Ramos (cell line): Measurements from ENCODE around the gene CSNK1A1.
"Not testable (repeated sequence)": the region's sequence is repeated elsewhere in the genome, so short reads cannot be mapped to it uniquely, and the experiment has no call there.

Source experiments
- in situ Hi-C: fragments of 300-500 bp; cut with MboI; formaldehyde crosslinking; loops from one replicate; pipeline ENCODE4 v1.14.3; 2022; ENCODE audit warnings: low sequenced_read_pairs; ENCODE audit not compliant: unreplicated experiment

CSNK1A1 gene

DNA sequence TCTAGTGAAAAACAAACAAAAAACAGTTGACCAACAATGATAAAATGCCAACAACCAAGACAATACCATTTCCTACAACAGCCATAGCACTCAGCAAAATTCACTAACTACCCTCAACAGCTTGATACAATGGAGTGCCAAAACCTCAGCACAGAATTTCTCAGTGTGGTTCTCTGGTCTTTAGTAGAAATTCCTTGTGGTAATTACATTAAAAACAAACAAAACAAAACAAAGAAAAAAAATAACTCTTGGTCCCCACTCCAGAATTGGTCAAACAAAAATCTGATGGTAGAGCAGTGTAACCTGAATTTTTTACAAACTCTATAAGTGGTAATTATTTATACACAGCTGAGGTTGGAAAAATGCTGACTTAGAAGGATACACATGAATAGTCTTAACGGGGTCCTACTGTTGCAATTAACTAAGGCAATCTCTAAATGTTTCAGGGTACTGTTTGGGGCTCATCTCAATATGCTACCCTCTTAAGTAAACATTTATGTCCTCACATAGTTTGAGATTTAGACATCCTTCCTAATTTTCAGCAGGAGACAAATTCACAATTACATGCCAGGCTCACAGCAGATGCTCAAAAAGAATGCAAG, 13.8 kb downstream of the CSNK1A1 start:
- in situ Hi-C loops, result no loop called here

- in situ Hi-C loops, result not testable (repeated sequence)
These were observed 15.5 kb downstream of the CSNK1A1 start for GRCh38 chr5:149535787-149536186.

DNA sequence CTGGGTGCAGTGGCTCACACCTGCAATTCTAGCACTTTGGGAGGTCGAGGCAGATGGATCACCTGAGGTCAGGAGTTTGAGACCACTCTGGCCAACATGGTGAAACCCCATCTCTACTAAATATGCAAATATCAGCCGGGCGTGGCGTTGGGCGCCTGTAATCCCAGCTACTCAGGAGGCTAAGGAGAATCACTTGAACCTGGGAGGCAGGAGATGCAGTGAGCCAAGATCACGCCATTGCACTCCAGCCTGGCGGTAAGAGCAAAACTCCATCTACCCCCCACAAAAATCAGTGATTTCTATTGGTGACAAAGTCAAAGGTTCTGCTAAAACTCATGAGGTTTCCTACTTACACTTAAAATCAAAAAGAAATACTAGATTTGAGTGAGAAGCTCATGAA, 18.8 kb downstream of the CSNK1A1 start:
- in situ Hi-C loops, result no loop called here

- in situ Hi-C loops, result no loop called here
These were observed 21.8 kb downstream of the CSNK1A1 start for GRCh38 chr5:149529463-149529862.

DNA sequence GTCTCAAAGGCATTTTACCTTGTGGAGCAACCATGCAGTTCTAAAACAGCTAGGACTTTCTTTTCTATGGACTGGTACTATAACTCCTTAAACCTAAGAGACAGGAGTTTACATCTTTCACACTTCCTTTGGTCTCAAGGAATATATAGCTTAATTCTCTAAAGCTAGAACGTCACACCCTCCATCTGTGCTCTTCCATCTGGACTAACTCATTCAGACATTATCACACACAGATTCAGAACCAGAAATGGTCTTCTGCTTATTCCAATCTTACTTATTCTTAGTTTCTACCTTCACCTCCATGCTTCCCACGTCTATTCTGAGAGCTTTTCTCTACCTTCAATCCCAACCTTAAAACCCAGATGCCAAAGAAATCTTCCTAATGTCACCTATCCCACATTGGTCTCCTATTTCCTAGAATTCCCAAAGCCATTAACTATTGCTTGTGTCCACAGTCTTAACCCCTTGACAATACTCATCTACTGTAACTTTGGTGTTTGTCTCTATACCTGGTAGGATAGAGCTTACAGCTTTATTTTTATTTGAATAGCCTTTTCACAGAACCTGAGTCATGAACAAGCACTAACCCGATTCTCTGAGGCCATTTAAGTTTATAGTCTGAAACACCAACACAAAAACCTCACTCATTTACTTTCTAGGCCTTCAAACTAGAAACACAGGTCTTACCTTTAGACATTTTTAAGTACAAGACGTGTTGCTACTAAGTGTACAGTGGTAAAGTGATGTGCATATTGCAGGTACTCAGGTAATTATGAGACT, 22.8 kb downstream of the CSNK1A1 start:
- in situ Hi-C loops, result no loop called here

DNA sequence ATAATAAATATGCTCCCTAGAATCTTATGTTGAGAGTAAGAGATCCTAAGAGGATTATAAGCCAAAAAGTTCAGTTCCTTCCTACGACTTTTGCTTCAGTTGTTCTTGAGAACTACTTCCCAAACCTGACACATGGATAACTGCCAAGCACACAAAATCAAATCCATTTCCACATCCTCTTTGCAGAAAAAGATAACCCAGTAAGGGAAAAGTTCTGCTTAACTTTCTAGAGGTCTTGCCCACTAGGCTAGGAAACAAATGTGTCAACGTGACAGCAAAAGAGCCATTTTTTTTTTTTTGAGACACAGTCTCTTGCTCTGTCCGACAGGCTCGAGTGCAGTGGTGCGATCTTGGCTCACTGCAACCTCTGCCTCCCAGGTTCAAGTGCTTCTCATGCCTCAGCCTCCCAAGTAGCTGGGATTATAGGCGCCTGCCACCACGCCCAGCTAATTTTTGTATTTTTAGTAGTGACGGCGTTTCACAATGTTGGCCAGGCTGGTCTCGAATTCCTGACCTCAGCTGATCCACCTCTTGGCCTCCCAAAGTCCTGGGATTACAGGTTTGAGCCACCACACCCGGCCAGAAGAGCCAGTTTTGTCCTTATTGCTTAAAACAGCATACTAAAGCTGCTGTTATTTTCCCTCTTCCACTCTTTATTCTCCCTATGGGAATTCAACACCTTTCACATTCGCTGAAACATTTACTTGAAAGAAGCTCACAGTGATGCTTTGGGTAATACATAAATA, 24.2 kb downstream of the CSNK1A1 start:
- in situ Hi-C loops, result no loop called here

- in situ Hi-C loops, result no loop called here
These were observed 29.2 kb downstream of the CSNK1A1 start for GRCh38 chr5:149521739-149522685.

GRCh38 chr5:149519601-149520000, 31.6 kb downstream of the CSNK1A1 start:
- in situ Hi-C loops, result no loop called here

- in situ Hi-C loops, result no loop called here
These were observed 32.6 kb downstream of the CSNK1A1 start for GRCh38 chr5:149518620-149519019.

DNA sequence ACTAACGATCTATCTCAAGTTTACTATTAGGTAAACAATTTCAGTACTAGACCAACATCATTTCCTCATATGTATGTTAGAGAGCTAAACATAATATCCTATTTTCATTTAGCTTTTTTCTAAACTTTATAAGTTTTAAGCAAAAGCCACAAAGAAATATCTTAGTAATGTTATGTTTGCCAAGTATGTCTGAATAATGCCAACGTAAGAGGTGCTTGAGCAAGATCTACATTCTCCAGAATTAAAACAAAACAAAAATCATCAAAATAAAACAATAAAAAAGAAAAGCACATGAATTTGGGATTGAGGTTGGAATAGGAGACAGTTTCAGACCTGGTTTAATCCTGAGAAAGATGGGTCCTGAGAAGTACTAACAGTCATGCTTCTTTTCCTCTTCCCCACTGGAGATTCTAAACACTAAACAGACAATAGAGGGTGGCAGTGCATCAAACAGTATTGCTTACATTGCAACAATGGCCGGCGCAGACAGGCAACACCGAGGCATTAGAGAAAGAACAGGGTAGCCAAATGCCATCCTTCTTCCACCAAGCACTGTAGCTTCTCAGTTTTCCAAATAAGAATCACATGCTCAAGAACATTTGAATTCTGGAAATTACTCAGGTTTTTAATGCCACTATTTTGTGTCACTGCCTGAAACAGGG, 33.6 kb downstream of the CSNK1A1 start:
- in situ Hi-C loops, result no loop called here

DNA sequence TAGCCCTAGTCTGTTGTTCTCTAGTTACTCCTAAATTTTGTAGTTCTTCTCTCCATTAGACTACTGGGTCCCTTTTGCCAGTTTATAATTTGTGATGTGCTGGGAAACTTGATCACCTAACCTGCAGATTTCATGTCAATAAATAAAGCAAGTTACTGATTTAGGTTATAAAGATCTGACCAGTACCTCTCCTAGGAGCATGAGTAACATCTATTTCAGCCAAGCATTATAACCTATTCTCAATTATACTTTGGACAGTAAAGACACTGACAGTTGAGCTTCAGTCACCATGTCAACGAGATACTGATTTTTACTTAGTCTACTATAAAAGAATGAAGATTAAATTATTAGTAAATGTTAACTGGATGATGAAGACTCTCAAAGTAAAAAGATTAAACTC, 36.7 kb downstream of the CSNK1A1 start:
- in situ Hi-C loops, result no loop called here

GRCh38 chr5:149513372-149513947, 37.8 kb downstream of the CSNK1A1 start:
- in situ Hi-C loops, result not testable (repeated sequence)

- in situ Hi-C loops, result no loop called here
These were observed 41.1 kb downstream of the CSNK1A1 start for GRCh38 chr5:149510136-149510535.

DNA sequence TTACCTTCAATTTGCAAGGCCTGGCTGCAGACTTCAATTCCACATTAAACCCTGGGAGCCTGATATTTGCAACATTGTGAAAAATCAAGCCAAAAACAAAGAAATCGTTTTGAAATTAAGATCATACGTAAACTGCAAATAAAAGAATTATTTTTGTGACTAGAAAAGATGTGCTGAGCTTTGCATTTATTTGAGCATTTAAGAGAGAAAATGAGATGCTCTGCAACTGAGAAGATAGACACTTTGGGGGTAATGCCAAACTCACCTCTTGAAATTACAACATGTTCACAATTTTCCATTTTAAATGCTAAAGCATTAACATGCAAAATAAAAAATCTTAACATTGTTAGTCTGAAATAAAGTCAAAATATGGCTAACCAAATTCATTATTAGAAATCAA, 46.6 kb downstream of the CSNK1A1 start:
- in situ Hi-C loops, result no loop called here

DNA sequence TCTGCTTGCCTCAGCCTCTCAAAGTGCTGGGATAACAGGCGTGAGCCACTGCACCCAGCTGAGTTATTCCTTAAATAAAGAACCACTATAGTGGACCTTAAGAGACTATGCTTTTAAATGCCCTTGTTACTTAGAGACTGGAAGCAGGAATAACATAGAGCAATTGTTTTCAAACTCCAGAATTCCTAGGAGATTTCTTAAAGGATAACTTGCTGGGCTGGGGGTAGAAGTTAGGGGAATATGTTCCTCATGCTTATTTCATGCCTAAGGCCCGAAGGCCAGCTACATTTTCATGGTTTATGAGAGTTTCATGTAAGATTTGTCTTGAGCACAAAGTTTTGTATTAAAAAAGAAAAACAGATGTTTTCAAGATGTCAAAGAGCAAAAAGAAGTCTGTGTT, 48.2 kb downstream of the CSNK1A1 start:
- in situ Hi-C loops, result no loop called here

DNA sequence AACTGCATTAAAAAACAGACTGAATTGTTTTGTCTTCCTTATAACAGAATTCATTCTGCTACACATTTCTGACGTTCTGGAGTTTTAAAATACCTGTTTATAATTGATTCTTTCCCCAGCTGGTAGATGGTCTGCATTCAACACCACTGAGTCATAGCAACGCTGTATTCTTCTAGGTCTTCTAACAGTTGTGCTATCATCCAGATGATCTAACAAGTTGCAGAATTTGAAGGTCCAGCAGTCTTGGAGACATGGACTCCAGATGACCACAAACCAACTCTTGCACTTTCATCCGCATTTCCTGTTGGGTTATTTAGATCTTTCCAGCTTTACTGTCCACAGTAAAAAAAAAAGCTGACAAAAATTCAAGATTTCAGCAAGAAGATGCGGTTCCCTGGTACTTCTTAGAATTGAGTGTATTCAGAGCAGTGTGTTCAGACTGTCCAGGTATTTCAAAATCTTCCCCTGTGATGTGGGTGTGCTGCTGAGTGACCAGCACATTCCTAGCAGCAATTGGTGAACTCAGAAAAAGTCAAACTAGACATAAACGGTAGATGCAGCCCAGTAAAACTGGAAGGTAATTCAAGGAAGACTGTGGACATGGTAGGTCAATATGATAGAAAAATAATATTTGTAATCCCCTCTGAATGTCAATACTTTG, 50.2 kb downstream of the CSNK1A1 start:
- in situ Hi-C loops, result no loop called here

GRCh38 chr5:149498724-149499336, 52.4 kb downstream of the CSNK1A1 start:
- in situ Hi-C loops, result no loop called here

GRCh38 chr5:149497357-149497756, 53.9 kb downstream of the CSNK1A1 start:
- in situ Hi-C loops, result no loop called here
